GM12872 (cell line): Measurements from ENCODE around the gene ELAC2.

Experiments used
- TF ChIP-seq, protein P1 (sequence below): IDR thresholded peaks from 3 replicates; pipeline ENCODE4 v1.5.1; 2011; ENCODE audit warnings: low read depth, mild to moderate bottlenecking, low read length, moderate library complexity; ENCODE audit not compliant: insufficient read depth

The ELAC2 gene

DNA sequence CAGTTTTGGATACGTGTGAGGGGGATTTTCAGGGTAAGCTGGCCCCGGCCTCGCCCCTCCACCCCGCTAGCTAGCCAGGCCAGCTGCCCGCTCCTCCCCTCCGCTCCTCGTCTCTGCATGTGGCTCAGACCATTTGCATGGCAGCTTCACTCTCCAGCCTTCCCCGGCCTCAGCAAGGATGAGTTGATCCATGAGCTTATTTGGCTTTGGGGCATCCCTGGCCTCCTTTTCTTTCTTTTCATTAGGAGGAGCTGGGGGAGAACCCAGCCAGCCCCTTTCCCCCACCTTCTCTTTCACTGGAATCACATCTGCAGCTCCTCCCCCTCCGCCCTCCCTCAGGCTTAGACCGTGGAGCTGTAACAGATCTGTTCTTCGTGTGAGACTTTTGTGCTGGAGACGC, 30.7 kb downstream of the ELAC2 start:
- TF ChIP-seq, protein P1, sequence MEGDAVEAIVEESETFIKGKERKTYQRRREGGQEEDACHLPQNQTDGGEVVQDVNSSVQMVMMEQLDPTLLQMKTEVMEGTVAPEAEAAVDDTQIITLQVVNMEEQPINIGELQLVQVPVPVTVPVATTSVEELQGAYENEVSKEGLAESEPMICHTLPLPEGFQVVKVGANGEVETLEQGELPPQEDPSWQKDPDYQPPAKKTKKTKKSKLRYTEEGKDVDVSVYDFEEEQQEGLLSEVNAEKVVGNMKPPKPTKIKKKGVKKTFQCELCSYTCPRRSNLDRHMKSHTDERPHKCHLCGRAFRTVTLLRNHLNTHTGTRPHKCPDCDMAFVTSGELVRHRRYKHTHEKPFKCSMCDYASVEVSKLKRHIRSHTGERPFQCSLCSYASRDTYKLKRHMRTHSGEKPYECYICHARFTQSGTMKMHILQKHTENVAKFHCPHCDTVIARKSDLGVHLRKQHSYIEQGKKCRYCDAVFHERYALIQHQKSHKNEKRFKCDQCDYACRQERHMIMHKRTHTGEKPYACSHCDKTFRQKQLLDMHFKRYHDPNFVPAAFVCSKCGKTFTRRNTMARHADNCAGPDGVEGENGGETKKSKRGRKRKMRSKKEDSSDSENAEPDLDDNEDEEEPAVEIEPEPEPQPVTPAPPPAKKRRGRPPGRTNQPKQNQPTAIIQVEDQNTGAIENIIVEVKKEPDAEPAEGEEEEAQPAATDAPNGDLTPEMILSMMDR: no peak

DNA sequence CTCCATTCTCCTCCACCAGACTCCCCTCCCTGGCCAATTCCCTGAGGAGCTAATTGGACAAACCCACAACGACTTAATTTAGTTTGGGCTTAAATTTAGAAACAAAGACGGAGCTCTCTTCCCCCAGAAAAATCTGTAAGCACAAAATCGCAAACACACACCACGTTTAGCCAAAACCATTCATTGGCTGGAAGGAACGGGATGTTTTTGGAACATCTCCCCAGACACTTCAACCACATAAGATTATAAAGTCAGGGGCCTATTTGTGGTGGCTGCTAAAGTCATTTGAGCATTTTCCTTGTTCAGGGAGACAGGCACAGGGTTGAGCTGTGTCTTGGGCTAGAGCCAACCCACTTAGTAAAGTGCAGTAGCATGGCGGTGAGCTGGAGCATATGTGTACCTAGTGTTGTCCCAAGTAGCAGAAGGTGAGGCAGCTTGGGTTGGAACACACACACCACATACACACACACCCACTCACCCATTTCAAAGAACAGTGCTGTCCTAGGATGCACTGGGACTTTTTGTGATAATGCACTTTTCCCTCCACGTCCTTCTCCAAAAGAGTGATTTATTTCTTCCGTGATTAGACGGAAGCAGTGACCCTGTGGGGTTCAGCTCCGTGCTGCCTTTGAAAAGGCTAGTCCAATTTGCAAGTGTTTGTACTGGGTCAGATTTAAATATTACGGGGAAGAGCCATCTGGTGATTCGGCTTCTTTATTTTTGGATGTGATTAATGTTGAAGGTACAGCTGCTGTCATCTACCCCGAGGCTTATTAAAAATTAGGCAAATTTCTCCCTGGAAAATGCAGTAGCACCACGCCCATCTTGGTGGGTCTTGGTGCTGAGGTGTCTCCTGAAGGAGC, 32.2 kb downstream of the ELAC2 start:
- TF ChIP-seq, protein P1: no peak

DNA sequence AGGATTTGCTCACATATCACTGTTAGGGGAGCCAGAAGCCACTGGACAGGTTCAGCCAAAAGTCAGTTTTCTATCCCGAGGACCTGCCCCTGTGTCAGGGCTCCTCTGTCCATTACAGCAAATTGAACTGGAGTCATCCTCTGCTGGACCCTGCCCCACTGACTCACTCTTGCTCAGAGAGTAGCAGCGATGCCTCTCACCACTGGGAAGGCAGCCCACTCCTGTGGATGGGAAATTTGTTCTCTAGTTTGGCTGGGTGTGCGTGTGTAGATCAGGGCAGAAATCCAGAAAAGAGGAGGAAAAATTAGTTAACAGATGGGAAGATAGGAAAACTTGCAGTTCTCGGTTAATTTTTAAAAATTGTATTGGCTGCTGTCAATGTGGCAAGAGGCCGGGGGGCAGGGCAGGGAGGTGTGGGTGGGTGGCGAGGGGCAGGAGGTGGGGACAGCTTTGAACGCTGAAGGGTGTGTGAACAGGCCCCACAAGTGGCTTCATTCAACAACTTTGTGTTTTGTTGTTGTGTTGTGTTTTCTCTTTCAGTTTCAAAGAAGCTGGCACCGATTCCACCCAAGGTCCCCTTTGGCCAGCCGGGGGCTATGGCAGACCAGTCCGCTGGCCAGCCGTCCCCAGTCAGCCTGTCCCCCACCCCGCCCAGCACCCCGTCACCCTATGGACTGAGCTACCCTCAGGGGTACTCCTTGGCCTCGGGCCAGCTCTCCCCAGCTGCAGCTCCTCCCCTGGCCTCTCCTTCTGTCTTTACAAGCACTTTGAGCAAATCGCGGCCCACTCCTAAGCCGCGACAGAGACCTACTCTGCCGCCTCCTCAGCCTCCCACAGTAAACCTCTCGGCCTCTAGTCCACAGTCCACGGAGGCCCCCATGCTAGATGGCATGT, 33.6 kb downstream of the ELAC2 start:
- TF ChIP-seq, protein P1: no peak

DNA sequence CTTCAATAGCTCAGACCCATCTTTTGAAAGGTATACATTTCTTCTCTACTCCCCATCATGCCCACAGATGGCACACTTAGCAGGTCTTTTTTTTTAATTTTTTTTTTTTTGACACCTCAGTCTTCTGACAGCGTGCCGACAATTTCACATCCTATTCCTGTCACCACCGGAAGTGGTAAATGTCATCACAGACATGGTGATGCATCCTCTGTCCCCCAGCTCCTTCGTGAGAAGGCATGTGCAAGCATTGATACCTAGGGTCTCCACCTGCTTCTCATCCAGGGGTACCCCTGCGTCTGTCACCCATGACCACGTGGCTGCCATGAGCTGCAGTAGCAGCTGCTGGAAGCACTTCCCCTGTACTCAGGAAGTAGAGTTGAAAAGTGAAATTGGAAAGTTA, 35.6 kb downstream of the ELAC2 start:
- TF ChIP-seq, protein P1: no peak

DNA sequence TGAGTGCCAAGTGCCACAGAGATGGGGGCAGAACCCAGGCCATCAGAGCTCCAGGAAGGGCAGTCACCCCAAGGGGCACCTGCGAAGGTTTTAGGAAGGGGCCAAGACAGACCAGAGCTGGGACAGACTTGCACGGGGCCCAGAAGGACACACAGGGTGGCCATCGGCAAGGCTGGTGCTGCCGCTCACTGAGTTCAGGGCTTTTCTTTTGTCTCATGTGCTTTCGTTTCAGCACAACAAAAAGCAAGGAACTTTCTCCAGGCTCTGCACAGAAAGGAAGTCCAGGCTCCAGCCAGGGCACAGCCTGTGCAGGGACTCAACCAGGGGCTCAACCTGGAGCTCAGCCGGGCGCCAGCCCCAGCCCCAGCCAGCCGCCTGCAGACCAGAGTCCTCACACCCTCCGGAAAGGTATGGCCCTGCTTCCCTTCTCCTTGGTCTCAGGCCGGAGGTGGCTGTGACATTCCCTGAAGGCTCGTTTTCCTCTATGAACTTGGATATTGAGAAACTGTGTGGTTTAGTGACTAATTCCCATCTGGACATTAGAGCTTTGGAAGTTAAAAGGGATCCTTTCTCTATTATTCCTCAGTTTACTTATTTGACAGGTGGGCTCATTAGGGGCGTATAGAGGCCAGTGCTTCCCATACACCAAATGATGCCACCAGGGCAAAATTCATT, 37.9 kb downstream of the ELAC2 start:
- TF ChIP-seq, protein P1: no peak

DNA sequence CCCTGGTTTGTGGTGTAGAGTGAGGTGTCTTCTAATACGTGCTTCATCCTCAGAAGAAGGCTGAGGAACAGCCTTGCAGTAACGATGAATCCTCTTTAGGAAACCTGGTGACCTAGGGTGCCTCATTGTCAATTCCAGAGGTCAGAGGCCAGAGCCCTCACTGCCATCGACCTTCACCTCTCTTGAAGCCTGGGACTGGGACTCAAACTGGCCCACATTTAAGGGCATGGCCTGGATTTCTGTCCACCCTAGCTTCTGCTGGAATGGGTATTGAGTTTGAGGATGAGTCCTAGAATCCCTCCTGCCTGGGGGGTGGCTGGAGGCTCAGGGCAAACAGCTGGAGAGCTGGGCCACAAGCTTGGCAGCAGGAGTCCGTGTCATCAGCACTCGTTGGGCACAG, 38.6 kb downstream of the ELAC2 start:
- TF ChIP-seq, protein P1: no peak
